Fibroblast of skin of left quadriceps (primary cell): Measurements from ENCODE around the gene NUMBL.
"Not testable (repeated sequence)": the region's sequence is repeated elsewhere in the genome, so short reads cannot be mapped to it uniquely, and the experiment has no call there.

ENCODE experiments used
- DNase-seq, 2 experiments: peaks; one replicate each; pipeline ENCODE4 v3.0.0-alpha.2; 2013; ENCODE audit warnings: low read depth in 2 of 2

Gene NUMBL

GRCh38 chr19:40630571-40631160 lies 59.8 kb downstream of the NUMBL start:
- DNase-seq, result no peak

DNA sequence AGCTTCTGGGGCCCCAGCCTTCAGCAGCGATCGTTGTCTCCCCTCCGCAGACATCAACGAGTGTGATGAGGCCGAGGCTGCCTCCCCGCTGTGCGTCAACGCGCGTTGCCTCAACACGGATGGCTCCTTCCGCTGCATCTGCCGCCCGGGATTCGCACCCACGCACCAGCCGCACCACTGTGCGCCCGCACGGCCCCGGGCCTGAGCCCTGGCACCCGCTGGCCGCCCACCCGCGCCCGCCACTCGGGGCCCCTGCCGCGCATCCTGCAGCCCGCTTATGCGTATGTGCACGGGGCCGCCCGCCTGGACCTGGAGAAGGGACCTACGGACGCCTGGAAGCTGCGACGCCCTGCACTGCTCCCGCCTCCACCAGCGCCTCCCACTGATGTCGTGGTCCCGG lies 61.1 kb downstream of the NUMBL start:
- no peak for DNase-seq

DNA sequence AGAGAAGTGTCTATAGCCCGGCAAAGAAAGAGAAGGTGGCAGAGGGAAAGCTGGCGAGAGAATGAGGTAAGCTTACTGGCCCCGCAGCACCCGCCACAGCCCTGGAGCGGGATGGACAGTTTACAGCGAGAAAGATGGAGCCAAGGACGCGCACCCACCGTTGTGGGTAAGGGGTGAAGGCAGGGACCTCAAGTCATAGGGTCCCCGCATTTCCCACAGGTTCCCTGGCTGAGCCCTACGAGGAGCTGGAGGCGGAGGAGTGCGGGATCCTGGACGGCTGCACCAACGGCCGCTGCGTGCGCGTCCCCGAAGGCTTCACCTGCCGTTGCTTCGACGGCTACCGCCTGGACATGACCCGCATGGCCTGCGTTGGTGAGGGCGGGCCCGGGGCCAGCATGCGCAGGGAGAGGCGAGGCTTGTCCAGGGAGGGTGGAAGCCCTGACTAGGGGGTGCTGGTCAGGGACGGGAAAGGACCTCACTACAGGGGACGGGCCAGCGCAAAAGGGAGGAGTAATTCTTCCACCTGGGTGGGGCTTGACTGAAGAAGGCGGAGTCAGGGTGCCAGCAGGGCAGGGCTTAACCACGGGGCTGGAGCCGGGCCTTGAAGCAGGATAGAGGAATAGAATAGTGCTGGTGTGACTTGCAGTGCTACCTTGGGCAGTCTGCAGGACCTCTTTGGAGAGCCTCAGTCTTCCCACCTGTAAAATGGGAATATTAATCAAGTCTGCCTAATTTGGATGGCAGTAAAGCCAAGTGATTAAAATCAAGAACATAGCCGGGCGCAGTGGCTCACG lies 62.8 kb downstream of the NUMBL start:
- no peak for DNase-seq

DNA sequence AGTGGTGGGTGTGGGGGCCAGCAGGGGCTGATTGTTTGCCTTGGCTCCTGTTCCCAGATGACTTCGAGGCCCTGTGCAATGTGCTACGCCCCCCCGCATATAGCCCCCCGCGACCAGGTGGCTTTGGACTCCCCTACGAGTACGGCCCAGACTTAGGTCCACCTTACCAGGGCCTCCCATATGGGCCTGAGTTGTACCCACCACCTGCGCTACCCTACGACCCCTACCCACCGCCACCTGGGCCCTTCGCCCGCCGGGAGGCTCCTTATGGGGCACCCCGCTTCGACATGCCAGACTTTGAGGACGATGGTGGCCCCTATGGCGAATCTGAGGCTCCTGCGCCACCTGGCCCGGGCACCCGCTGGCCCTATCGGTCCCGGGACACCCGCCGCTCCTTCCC lies 63.5 kb downstream of the NUMBL start:
- DNase-seq, result no peak

GRCh38 chr19:40625406-40626120 lies 64.9 kb downstream of the NUMBL start:
- DNase-seq, result no peak

GRCh38 chr19:40624369-40625153 lies 65.9 kb downstream of the NUMBL start:
- DNase-seq, result not testable (repeated sequence)

- DNase-seq, result no peak
Observed at GRCh38 chr19:40623403-40624251, 66.8 kb downstream of the NUMBL start.

DNA sequence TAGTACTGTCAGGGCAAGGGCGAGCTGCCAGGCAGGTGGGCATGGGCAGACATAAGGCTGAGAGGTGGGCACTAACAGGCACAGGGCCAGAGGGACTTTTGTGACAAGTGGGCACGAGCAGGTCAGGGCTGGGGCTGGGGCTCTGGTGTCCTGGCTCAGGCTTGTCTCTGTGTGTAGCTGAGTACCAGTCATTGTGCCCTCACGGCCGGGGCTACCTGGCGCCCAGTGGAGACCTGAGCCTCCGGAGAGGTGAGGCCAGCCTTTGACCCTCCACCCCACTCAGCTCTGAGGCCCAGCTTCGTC lies 67.7 kb downstream of the NUMBL start:
- DNase-seq, result no peak

GRCh38 chr19:40621966-40622772 lies 68.3 kb downstream of the NUMBL start:
- DNase-seq, result no peak

- no peak for DNase-seq
Observed at GRCh38 chr19:40621283-40621682, 69.2 kb downstream of the NUMBL start.

DNA sequence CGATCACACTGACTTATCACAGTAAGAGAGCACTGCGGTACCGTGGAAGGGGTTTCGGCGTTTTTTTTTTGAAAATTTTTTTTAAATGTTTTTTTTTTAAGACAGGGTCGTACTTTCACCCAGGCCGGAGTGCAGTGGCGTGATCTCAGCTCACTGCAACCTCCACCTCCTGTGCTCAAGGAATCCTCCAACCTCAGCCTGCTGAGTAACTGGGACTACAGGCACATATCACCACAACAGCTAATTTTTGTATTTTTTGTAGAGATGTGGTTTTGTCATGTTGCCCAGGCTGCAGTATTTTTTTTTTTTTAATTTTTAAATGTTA lies 70.3 kb downstream of the NUMBL start:
- no peak for DNase-seq

- DNase-seq, result no peak
Observed at GRCh38 chr19:40619333-40620160, 70.9 kb downstream of the NUMBL start.

GRCh38 chr19:40617961-40618360 lies 72.5 kb downstream of the NUMBL start:
- no peak for DNase-seq

- no peak for DNase-seq
Observed at GRCh38 chr19:40616941-40617340, 73.5 kb downstream of the NUMBL start.

GRCh38 chr19:40616178-40616577 lies 74.3 kb downstream of the NUMBL start:
- DNase-seq, result no peak
